GM12875 (cell line): Measurements from ENCODE around the gene HNRNPDL.
"Not testable (repeated sequence)": the region's sequence is repeated elsewhere in the genome, so short reads cannot be mapped to it uniquely, and the experiment has no call there.

Experiments used
- H3K4me3 ChIP-seq: one replicate; pipeline ENCODE4 v1.5.1; 2011; ENCODE audit warnings: low read depth, low read length, control low read depth
- TF ChIP-seq, protein P1 (sequence below): IDR thresholded peaks from 2 replicates; pipeline ENCODE4 v1.5.1; 2011; ENCODE audit warnings: low read depth, mild to moderate bottlenecking, control low read depth, inconsistent platforms, low read length, moderate library complexity, borderline replicate concordance; ENCODE audit not compliant: insufficient read depth

HNRNPDL gene

GRCh38 chr4:82425478-82425877 lies 4.8 kb downstream of the HNRNPDL start:
- H3K4me3 ChIP-seq: no peak overlapping the region
- TF ChIP-seq, protein P1, sequence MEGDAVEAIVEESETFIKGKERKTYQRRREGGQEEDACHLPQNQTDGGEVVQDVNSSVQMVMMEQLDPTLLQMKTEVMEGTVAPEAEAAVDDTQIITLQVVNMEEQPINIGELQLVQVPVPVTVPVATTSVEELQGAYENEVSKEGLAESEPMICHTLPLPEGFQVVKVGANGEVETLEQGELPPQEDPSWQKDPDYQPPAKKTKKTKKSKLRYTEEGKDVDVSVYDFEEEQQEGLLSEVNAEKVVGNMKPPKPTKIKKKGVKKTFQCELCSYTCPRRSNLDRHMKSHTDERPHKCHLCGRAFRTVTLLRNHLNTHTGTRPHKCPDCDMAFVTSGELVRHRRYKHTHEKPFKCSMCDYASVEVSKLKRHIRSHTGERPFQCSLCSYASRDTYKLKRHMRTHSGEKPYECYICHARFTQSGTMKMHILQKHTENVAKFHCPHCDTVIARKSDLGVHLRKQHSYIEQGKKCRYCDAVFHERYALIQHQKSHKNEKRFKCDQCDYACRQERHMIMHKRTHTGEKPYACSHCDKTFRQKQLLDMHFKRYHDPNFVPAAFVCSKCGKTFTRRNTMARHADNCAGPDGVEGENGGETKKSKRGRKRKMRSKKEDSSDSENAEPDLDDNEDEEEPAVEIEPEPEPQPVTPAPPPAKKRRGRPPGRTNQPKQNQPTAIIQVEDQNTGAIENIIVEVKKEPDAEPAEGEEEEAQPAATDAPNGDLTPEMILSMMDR: no peak

DNA sequence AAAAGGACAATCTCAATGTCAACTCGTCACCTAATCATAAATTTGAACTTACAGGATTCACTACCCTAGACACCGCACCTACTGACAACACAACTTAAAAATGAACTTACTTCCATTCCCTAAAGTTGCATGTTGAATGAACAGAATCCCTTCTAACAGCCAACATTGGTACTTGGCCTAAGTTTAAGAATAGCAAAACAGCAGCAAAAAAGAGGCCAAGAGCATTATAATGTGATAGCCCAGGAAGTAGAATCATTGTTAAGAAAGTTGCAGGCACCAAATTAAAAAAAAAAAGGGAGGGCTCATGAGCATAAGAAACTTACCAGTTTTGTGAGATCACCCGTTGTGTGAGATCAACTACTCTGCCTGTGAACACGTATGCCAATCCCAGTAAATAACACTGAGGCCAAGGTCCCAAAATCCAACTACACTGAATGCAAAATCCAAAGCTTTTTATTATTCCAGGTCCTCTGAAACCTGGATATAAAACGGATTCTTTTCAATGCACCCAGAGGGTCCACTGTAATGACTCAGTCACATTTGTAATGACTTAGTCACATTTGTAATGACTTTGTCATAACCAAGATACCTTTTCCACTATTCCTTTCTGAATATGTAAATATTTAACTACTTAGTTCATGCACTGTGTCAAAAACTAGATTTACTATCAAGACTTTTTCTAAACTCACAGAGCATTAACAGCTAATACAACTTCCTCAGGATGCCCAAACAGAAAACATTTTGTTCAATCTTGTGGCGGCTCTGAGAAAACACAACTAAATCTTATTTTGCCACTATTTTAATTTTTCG lies 6.8 kb downstream of the HNRNPDL start:
- TF ChIP-seq, protein P1: no peak

DNA sequence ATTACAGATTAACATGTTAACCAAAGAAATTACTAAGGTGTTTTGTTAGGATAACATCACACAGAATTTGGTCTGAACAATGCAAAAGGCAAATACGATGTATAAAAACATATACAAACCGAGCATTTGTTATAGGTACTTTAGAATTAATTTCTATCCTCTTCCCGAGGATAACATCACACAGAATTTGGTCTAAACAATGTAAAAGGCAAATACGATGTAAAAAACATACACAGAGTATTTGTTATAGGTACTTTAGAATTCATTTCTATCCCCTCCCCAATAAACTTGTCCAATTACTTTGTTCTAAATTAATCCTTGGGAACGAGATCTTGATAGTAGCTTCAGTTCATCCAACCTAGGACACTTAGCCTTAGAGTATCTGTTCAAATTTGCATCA lies 7.6 kb downstream of the HNRNPDL start:
- TF ChIP-seq, protein P1: no peak

More for the DNA sequence above, 6.8 kb downstream of the HNRNPDL start:
- no peak overlapping the region for H3K4me3 ChIP-seq

GRCh38 chr4:82421796-82422560 lies 8.3 kb downstream of the HNRNPDL start:
- TF ChIP-seq, protein P1: no peak
- no peak overlapping the region for H3K4me3 ChIP-seq

More for the DNA sequence above, 7.6 kb downstream of the HNRNPDL start:
- H3K4me3 ChIP-seq: no peak overlapping the region

GRCh38 chr4:82419451-82419850 lies 10.8 kb downstream of the HNRNPDL start:
- TF ChIP-seq, protein P1: no peak

GRCh38 chr4:82415922-82416365 lies 14.3 kb downstream of the HNRNPDL start:
- TF ChIP-seq, protein P1: no peak

More at GRCh38 chr4:82419451-82419850, 10.8 kb downstream of the HNRNPDL start:
- H3K4me3 ChIP-seq: no peak overlapping the region

GRCh38 chr4:82415061-82415460 lies 15.2 kb downstream of the HNRNPDL start:
- H3K4me3 ChIP-seq: not testable (repeated sequence)

More at GRCh38 chr4:82415922-82416365, 14.3 kb downstream of the HNRNPDL start:
- no peak overlapping the region for H3K4me3 ChIP-seq
